K562 (cell line): ENCODE measurements around the gene TCHP. TPM values are rescaled to one million over a fixed set of nuclear protein-coding genes. Genes with fewer than 3 reads are reported as not detected.

Source experiments
- ATAC-seq: fragments of 200-7000 bp; cut with Tn5 transposase; 3 replicates; pipeline ENCODE4 v1.9.1; 2020; ENCODE audit warnings: moderate library complexity
- BruUV-seq: library from RNA; stranded (reverse); fragments of 400-500 nt; replicated peaks from 2 replicates; lab custom pipeline; 2021; lab: Mats Ljungman, UMichigan
- CTCF ChIA-PET: fragments of 300-600 bp; formaldehyde crosslinking; extraction: SDS; loops from one replicate; lab custom pipeline; 2021; ENCODE audit warnings: low intra/inter-chr PET ratio; lab: Yijun Ruan, JAX
- POLR2A ChIA-PET: fragments of 300-600, 350-650 bp; sonication (Branson Sonifier 250); formaldehyde crosslinking; extraction: SDS; loops from one replicate; lab custom pipeline; 2021; ENCODE audit warnings: antibody characterized with exemption, inconsistent platforms; lab: Yijun Ruan, JAX
- DNase-seq, 4 experiments: peaks; one replicate each; pipeline versions ENCODE4 v3.0.0 to v3.0.0-alpha.2; 2011 to 2018; ENCODE audit warnings: low spot score in 3 of 4, mixed read lengths in 3 of 4; ENCODE audit errors: extremely low read depth in 1 of 4
- FAIRE-seq: peaks from 2 replicates; lab custom pipeline; 2011; peaks lifted over from hg19 to GRCh38; lab: Jason Lieb, UNC
- H2AFZ ChIP-seq: 2 replicates; pipeline ENCODE4 v1.6.0; 2011; ENCODE audit warnings: low read depth, low read length, control low read depth, inconsistent platforms
- H3K27ac ChIP-seq: fragments of 200-600 bp; 3 replicates; pipeline ENCODE4 v1.8.0; 2011; ENCODE audit warnings: low read depth, mild to moderate bottlenecking, control low read depth, inconsistent platforms, low read length, moderate library complexity, mixed read lengths; ENCODE audit errors: extremely low read depth
- H3K27me3 ChIP-seq, 2 experiments: fragments of 300-600 bp in 1 of 2; 2 replicates in 1 of 2; 3 replicates in 1 of 2; pipeline versions ENCODE4 v1.6.0 to v1.8.0; 2011; ENCODE audit warnings: inconsistent platforms in 2 of 2, low read length in 2 of 2, mild to moderate bottlenecking in 1 of 2, mixed read lengths in 1 of 2, moderate library complexity in 1 of 2; ENCODE audit not compliant: control insufficient read depth in 2 of 2, insufficient read depth in 2 of 2
- H3K36me3 ChIP-seq: fragments of 300-600 bp; 3 replicates; pipeline ENCODE4 v1.8.0; 2011; ENCODE audit warnings: mild to moderate bottlenecking, low read length, inconsistent platforms; ENCODE audit not compliant: control insufficient read depth, insufficient read depth
- H3K4me1 ChIP-seq, 2 experiments: fragments of 200-600 bp in 1 of 2; replicated peaks in 1 of 2; 2 replicates in 1 of 2; 3 replicates in 1 of 2; pipeline versions ENCODE4 v1.5.1 to v1.8.0; 2011; ENCODE audit warnings: inconsistent platforms in 2 of 2, low read length in 2 of 2, mild to moderate bottlenecking in 1 of 2, mixed read lengths in 1 of 2, moderate library complexity in 1 of 2; ENCODE audit not compliant: control insufficient read depth in 2 of 2, insufficient read depth in 2 of 2
- H3K4me2 ChIP-seq: 2 replicates; pipeline ENCODE4 v1.6.1; 2011; ENCODE audit warnings: low read length, control low read depth, inconsistent platforms, mixed read lengths; ENCODE audit not compliant: insufficient read depth
- H3K4me3 ChIP-seq: fragments of 200-600 bp; sonication (generic), shearing (Covaris generic); 2 replicates; pipeline ENCODE4 v1.5.1; 2016; ENCODE audit warnings: control low read depth, inconsistent platforms
- H3K79me2 ChIP-seq: fragments of 200-600 bp; 3 replicates; pipeline ENCODE4 v1.8.0; 2011; ENCODE audit warnings: low read length, inconsistent platforms; ENCODE audit not compliant: control insufficient read depth, insufficient read depth
- H3K9ac ChIP-seq, 2 experiments: 2 replicates each; pipeline versions ENCODE4 v1.6.0 to v1.6.1; 2011; ENCODE audit warnings: low read depth in 2 of 2, low read length in 2 of 2, control low read depth in 1 of 2, inconsistent platforms in 1 of 2, mild to moderate bottlenecking in 1 of 2, mixed read lengths in 1 of 2; ENCODE audit not compliant: insufficient read depth in 1 of 2
- H3K9me1 ChIP-seq: one replicate; pipeline ENCODE4 v1.6.0; 2011; ENCODE audit warnings: inconsistent platforms, mild to moderate bottlenecking, low read length, moderate library complexity; ENCODE audit not compliant: control insufficient read depth, insufficient read depth
- H3K9me3 ChIP-seq: replicated peaks from 2 replicates; pipeline ENCODE4 v1.5.1; 2011; ENCODE audit warnings: low read depth, low read length, inconsistent platforms; ENCODE audit not compliant: control insufficient read depth, insufficient read depth
- H4K20me1 ChIP-seq: replicated peaks from 2 replicates; pipeline ENCODE4 v1.6.1; 2011; ENCODE audit warnings: low read length, inconsistent platforms, mixed read lengths; ENCODE audit not compliant: control insufficient read depth, insufficient read depth
- CBX1 ChIP-seq: sonication (generic); IDR thresholded peaks from 2 replicates; pipeline ENCODE4 v1.6.1; 2016; ENCODE audit warnings: antibody characterized with exemption, low read depth, mild to moderate bottlenecking
- DIDO1 ChIP-seq: fragments of 450-650 bp; IDR thresholded peaks from 2 replicates; pipeline ENCODE4 v1.6.1; 2016; ENCODE audit warnings: low read depth, missing biosample characterization, missing genetic modification characterization
- KAT8 ChIP-seq: fragments of 450-650 bp; IDR thresholded peaks from 2 replicates; pipeline ENCODE4 v1.6.1; 2016; ENCODE audit warnings: low read depth, mild to moderate bottlenecking
- SUPT5H ChIP-seq: fragments of 450-650 bp; IDR thresholded peaks from 2 replicates; pipeline ENCODE4 v1.6.1; 2016
- ZBTB43 ChIP-seq: sonication (generic); formaldehyde crosslinking; IDR thresholded peaks from 2 replicates; pipeline ENCODE4 v1.8.0; 2023; ENCODE audit warnings: mild to moderate bottlenecking, missing genetic modification reagents
- ZNF395 ChIP-seq: fragments of 200-800 bp; sonication (Bioruptor generic); IDR thresholded peaks from 2 replicates; pipeline ENCODE4 v1.6.1; 2017; ENCODE audit warnings: missing genetic modification characterization, missing compliant biosample characterization
- ZNF398 ChIP-seq: fragments of 250-450 bp; sonication (Bioruptor Pico); IDR thresholded peaks from 2 replicates; pipeline ENCODE4 v1.8.0; 2021; ENCODE audit warnings: moderate library complexity, mild to moderate bottlenecking, inconsistent platforms
- ZNF778 ChIP-seq: fragments of 450-650 bp; formaldehyde crosslinking; IDR thresholded peaks from 2 replicates; pipeline ENCODE4 v1.4.0; 2020; ENCODE audit warnings: mild to moderate bottlenecking, moderate library complexity
- WGBS: fragments of 100-300 bp; shearing (Covaris generic); methylation state at CpG from one replicate; pipeline ENCODE4 v1.1.6; 2016; ENCODE audit warnings: low coverage, mixed read lengths; ENCODE audit not compliant: insufficient coverage; ENCODE audit errors: missing lambda C conversion rate; 5-methylcytosine and 5-hydroxymethylcytosine counted together
- in situ Hi-C: fragments of 300-500 bp; cut with MboI; formaldehyde crosslinking; loops from 4 replicates; pipeline ENCODE4 v1.15.0; 2018; ENCODE audit warnings: inconsistent platforms, mixed read lengths
- intact Hi-C: fragments of 100-400 bp; cut with micrococcal nuclease; formaldehyde crosslinking; loops from 2 replicates; pipeline ENCODE4 v1.14.2; 2022
- polyA plus RNA-seq, 8 experiments: library from polyadenylated mRNA; depleted of rRNA in 4 of 8; stranded (reverse) in 5 of 8; unstranded in 3 of 8; fragments of >200 nt; fragmentation: Nextera tagmentation in 2 of 8; fragmentation: Illumina TruSeq in 1 of 8; extraction: Ambion mirVana in 2 of 8; extraction: Trizol in 1 of 8; gene quantifications; 2 replicates each; pipeline versions ENCODE4 v1.2.1 to v1.2.3, GENCODE V29; 2011 to 2014; ENCODE audit warnings: inconsistent platforms in 1 of 8, missing spikeins in 1 of 8
- total RNA-seq, 7 experiments: library from RNA; depleted of rRNA in 6 of 7; stranded (reverse); fragments of >200 nt in 6 of 7; fragmentation: Illumina TruSeq in 2 of 7; extraction: Trizol in 2 of 7; gene quantifications; 2 replicates each; pipeline versions ENCODE4 v1.2.1 to v1.2.3, GENCODE V29; 2011 to 2021; ENCODE audit warnings: low replicate concordance in 1 of 7
- TF ChIP-seq, protein P1 (sequence below): fragments of 200-800 bp; sonication (Bioruptor generic); IDR thresholded peaks from 2 replicates; pipeline ENCODE4 v1.6.1; 2016; ENCODE audit warnings: missing genetic modification characterization, missing compliant biosample characterization

TCHP gene
- total and polyA plus RNA-seq, 9 of the 15 experiments (the other 6 are each of a cell fraction or from before 2014, with no cell fraction given): 3.4 to 30.4 (median 19.7) TPM

DNA sequence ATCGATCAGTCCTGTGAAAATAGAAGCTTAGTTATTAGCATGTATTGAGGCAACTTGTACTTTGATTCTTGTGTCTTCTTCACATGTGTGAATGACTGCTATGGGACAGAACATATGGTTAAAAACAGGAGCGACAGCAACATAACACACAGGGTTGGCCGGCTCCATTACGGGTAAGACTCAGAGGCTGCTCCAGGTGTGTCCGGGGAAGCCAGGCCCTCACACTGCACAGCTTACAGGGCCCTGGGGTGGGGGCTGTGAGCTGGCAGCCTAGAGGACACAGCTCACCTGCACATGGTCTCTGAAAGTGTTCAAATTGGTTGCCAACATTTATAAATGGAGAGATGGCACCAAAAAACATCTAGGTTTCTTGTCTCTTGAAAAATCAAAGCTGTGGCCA lies 31.1 kb downstream of the TCHP start:
- peaks cover 7 to 12% of the 10 kb centered on the region in 2 experiments; a peak in 4 of 5 replicates for H3K4me1 ChIP-seq
- H4K20me1 ChIP-seq: no peaks in the 10 kb centered on the region
- no peak overlapping the region for H3K4me2 ChIP-seq
- no peak overlapping the region for H2AFZ ChIP-seq
- intact Hi-C loops: no loop called here
- no peaks in the 10 kb centered on the region for H3K9me1 ChIP-seq
- ATAC-seq (no peak), FAIRE-seq (no peak), DNase-seq (no peak)
- 77% methylated on average over 5 of the region's 5 CpGs for WGBS
- H3K79me2 ChIP-seq: no peaks in the 10 kb centered on the region
- no peaks in the 10 kb centered on the region for H3K27me3 ChIP-seq
- CTCF ChIA-PET: no interaction called here
- no peak overlapping the region for H3K4me3 ChIP-seq
- in situ Hi-C loops: no loop called here
- POLR2A ChIA-PET: interaction anchor here (0.5 to 1.1 kb wide), 4 partner anchors 10 to 496 kb away, joined by 3 to 5 read pairs (median 4); no protein-coding TSS in a partner anchor
- no peak overlapping the region for H3K9ac ChIP-seq
- BruUV-seq: no TSS peak
- no peak overlapping the region for H3K27ac ChIP-seq
- peaks cover 49% of the 10 kb centered on the region; the same call in 2 of the 3 replicates for H3K36me3 ChIP-seq
- no peaks in the 10 kb centered on the region for H3K9me3 ChIP-seq
- TF ChIP-seq CBX1 (no peak), DIDO1 (tag) (no peak), SUPT5H (no peak), ZNF398 (CRISPR knock-in tag) (no peak), ZBTB43 (CRISPR knock-in tag) (no peak), ZNF395 (CRISPR knock-in tag) (no peak), ZNF778 (CRISPR knock-in tag) (no peak), KAT8 (no peak)
- TF ChIP-seq, protein P1, sequence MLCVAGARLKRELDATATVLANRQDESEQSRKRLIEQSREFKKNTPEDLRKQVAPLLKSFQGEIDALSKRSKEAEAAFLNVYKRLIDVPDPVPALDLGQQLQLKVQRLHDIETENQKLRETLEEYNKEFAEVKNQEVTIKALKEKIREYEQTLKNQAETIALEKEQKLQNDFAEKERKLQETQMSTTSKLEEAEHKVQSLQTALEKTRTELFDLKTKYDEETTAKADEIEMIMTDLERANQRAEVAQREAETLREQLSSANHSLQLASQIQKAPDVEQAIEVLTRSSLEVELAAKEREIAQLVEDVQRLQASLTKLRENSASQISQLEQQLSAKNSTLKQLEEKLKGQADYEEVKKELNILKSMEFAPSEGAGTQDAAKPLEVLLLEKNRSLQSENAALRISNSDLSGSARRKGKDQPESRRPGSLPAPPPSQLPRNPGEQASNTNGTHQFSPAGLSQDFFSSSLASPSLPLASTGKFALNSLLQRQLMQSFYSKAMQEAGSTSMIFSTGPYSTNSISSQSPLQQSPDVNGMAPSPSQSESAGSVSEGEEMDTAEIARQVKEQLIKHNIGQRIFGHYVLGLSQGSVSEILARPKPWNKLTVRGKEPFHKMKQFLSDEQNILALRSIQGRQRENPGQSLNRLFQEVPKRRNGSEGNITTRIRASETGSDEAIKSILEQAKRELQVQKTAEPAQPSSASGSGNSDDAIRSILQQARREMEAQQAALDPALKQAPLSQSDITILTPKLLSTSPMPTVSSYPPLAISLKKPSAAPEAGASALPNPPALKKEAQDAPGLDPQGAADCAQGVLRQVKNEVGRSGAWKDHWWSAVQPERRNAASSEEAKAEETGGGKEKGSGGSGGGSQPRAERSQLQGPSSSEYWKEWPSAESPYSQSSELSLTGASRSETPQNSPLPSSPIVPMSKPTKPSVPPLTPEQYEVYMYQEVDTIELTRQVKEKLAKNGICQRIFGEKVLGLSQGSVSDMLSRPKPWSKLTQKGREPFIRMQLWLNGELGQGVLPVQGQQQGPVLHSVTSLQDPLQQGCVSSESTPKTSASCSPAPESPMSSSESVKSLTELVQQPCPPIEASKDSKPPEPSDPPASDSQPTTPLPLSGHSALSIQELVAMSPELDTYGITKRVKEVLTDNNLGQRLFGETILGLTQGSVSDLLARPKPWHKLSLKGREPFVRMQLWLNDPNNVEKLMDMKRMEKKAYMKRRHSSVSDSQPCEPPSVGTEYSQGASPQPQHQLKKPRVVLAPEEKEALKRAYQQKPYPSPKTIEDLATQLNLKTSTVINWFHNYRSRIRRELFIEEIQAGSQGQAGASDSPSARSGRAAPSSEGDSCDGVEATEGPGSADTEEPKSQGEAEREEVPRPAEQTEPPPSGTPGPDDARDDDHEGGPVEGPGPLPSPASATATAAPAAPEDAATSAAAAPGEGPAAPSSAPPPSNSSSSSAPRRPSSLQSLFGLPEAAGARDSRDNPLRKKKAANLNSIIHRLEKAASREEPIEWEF (CRISPR knock-in tag): no peak
